Measurements from ENCODE around the gene TRIM36. TPM values are rescaled to one million over a fixed set of nuclear protein-coding genes. Genes with fewer than 3 reads are reported as not detected.

TRIM36 gene
- total and polyA plus RNA-seq, 2 of the 8 experiments (the other 6 are each of a cell fraction or from before 2014, with no cell fraction given): 8.5 to 14.1 TPM

DNA sequence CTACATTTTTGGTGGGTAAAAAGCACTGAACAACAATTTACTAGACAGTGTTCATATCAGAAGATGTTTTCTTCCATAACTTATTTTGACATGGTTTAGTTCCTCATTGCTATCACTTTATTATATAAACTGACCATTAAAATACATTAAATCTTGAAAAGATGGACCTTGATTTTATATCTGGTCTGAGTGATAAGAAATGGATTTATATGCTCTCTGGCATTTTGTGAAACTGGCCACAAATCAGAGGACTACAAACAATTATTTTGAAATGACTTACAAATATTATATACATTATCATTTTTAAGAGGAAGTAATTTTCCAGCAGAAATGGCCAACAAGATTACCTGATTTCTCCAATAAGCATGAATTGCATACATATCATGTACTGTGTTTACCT, 23.6 kb upstream of the TRIM36 start:
- Histone ChIP-seq H3K27me3 (replicated peaks in 1 of 4; ENCODE audit: control insufficient read depth in 3 of 4, extremely low read depth in 1 of 4, insufficient read depth in 3 of 4, low read length in 3 of 4) (no peaks in the 10 kb centered on the region), H3K36me3 (ENCODE audit: control insufficient read depth in 2 of 4, insufficient read depth in 4 of 4, low read length in 3 of 4) (no peaks in the 10 kb centered on the region), H3K79me1 (ENCODE audit: low read depth, low read length) (no peaks in the 10 kb centered on the region), H4K5ac (ENCODE audit: insufficient read length, low read depth, low read length) (no peak overlapping the region), H3K4me2 (ENCODE audit: insufficient read depth in 1 of 2, low read depth in 2 of 2, low read length in 2 of 2) (no peak overlapping the region), H2AFZ (ENCODE audit: low read length) (no peak overlapping the region), H2BK15ac (ENCODE audit: low read length) (no peak overlapping the region), H3K9me3 (ENCODE audit: insufficient read depth in 2 of 2, low read depth in 1 of 2, low read length in 1 of 2) (no peaks in the 10 kb centered on the region), H3K56ac (replicated peaks; ENCODE audit: insufficient read length, low read depth, low read length) (no peak overlapping the region), H2BK5ac (ENCODE audit: low read depth, low read length) (no peak overlapping the region), H3K23ac (ENCODE audit: insufficient read length) (no peak overlapping the region), H3K4me1 (replicated peaks in 1 of 4; ENCODE audit: control insufficient read depth in 3 of 4, insufficient read depth in 4 of 4, low read length in 3 of 4) (peaks cover 0 to 3% (median 0%) of the 10 kb centered on the region in 4 experiments; a peak in 2 of 7 replicates), H3K27ac (ENCODE audit: low read depth, low read length) (no peak overlapping the region), H4K20me1 (replicated peaks in 1 of 2; ENCODE audit: control insufficient read depth in 1 of 2, insufficient read depth in 2 of 2, low read length in 2 of 2) (no peaks in the 10 kb centered on the region), H2BK20ac (ENCODE audit: low read length) (no peak overlapping the region), H3K4me3 (ENCODE audit: extremely low read depth in 1 of 4, insufficient read depth in 2 of 4, low read depth in 3 of 4, low read length in 4 of 4) (no peak overlapping the region), H2AK5ac (ENCODE audit: low read depth, low read length) (no peak overlapping the region), H3K14ac (ENCODE audit: insufficient read length) (no peak overlapping the region), H3K9ac (replicated peaks in 1 of 4; ENCODE audit: extremely low read depth in 1 of 4, low read depth in 3 of 4, low read length in 3 of 4) (no peak overlapping the region), H3K23me2 (ENCODE audit: low read depth, low read length) (no peaks in the 10 kb centered on the region), H2BK120ac (replicated peaks; ENCODE audit: low read depth, low read length) (no peak overlapping the region), H4K8ac (ENCODE audit: extremely low read depth, insufficient read depth, low read length) (no peak overlapping the region), H4K91ac (replicated peaks; ENCODE audit: insufficient read length, low read length) (no peak overlapping the region), H3K79me2 (ENCODE audit: control insufficient read depth in 1 of 2, insufficient read depth in 2 of 2, low read length in 2 of 2) (no peaks in the 10 kb centered on the region), H3K18ac (ENCODE audit: extremely low read depth, low read length) (no peak overlapping the region), H3K4ac (replicated peaks; ENCODE audit: insufficient read length, low read depth, low read length) (no peak overlapping the region), H2BK12ac (ENCODE audit: low read depth, low read length) (no peak overlapping the region)
- no peak for DNase-seq (ENCODE audit: low read depth in 1 of 2, low spot score in 2 of 2)
- no peak for FAIRE-seq
- ChIA-PET POLR2A (ENCODE audit: partially characterized antibody) (no interaction called here), CTCF (ENCODE audit: partially characterized antibody) (interaction anchor here (1.6 kb wide), 1 partner anchor 95 kb away, joined by 6 read pairs; no protein-coding TSS in a partner anchor)
- no peak for TF ChIP-seq YY1 (IDR thresholded peaks at IDR 0.05; ENCODE audit: low read depth, low read length)
- no peak for TF ChIP-seq JUND (IDR thresholded peaks at IDR 0.05; ENCODE audit: low read length)
- TF ChIP-seq SIX5 (IDR thresholded peaks at IDR 0.05; ENCODE audit: low read depth, low read length): no peak
- no peak for TF ChIP-seq CTBP2 (IDR thresholded peaks at IDR 0.05; ENCODE audit: borderline replicate concordance, insufficient read depth, insufficient read length, low read length)
- TF ChIP-seq BCL11A (IDR thresholded peaks at IDR 0.05; ENCODE audit: low read depth in 2 of 2, low read length in 2 of 2): no peak
- TF ChIP-seq EP300 (IDR thresholded peaks at IDR 0.05; ENCODE audit: borderline replicate concordance in 1 of 2, low read depth in 2 of 2, low read length in 2 of 2): no peak
- TF ChIP-seq NANOG (IDR thresholded peaks at IDR 0.05; ENCODE audit: insufficient read depth, low read depth, low read length, poor library complexity, severe bottlenecking): no peak
- no peak for TF ChIP-seq EGR1 (IDR thresholded peaks at IDR 0.05; ENCODE audit: borderline replicate concordance, low read depth, low read length)
